Stomach (tissue), 4 donors: ENCODE measurements around the gene MB21D2.

ENCODE experiments used
- CTCF ChIP-seq, 7 experiments: fragments of 450-650 bp in 4 of 7; fragments of 200-600 bp in 3 of 7; sonication (generic) in 3 of 7; IDR thresholded peaks; one replicate each; pipeline ENCODE4 v1.5.1; 2016 to 2019; ENCODE audit warnings: antibody characterized with exemption in 7 of 7, control low read depth in 2 of 7, mild to moderate bottlenecking in 1 of 7
- POLR2A ChIP-seq, 4 donors: fragments of 450-650 bp; IDR thresholded peaks; one replicate each; pipeline ENCODE4 v1.6.1; 2016; ENCODE audit warnings: antibody characterized with exemption in 4 of 4, control low read depth in 2 of 4, mild to moderate bottlenecking in 1 of 4, moderate library complexity in 1 of 4
- POLR2AphosphoS5 ChIP-seq, 3 donors: sonication (generic); formaldehyde crosslinking; IDR thresholded peaks; one replicate each; pipeline ENCODE4 v1.6.1; 2016; ENCODE audit warnings: antibody characterized with exemption in 3 of 3

DNA sequence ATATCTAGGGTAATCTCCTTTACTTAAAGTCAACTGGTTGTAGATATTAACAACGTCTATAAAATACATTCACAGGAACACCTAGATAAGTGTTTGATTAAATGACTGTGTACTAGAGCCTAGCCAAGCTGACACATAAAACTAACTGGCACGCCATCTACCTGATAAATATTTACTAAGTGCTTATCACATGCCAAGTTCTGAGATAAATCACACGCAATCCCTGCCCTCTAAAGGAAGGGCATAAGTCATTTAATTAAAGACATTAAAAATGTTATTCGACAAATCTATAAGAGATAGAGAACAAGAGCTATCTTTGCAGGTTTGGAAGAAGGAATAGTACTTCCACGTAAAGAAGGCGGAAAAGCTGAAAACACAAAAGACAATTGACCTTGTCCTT lies 11.1 kb upstream of the MB21D2 start:
- no peak for TF ChIP-seq CTCF (IDR thresholded peaks at IDR 0.05)
- peak in 2 of 3 donors; percentile 69 to 72 for TF ChIP-seq POLR2AphosphoS5 (IDR thresholded peaks at IDR 0.05)
- TF ChIP-seq POLR2A (IDR thresholded peaks at IDR 0.05) = no peak
